ENCODE measurements around the gene LCN12. TPM values are rescaled to one million over a fixed set of nuclear protein-coding genes. Genes with fewer than 3 reads are reported as not detected.
A peak's percentile ranks its signal among the peaks of the same experiment; 100 is the strongest.

The LCN12 gene
- total RNA-seq, 3 donors from 2014 or later, result 1.8 to 5.6 TPM; not detected in 1

DNA sequence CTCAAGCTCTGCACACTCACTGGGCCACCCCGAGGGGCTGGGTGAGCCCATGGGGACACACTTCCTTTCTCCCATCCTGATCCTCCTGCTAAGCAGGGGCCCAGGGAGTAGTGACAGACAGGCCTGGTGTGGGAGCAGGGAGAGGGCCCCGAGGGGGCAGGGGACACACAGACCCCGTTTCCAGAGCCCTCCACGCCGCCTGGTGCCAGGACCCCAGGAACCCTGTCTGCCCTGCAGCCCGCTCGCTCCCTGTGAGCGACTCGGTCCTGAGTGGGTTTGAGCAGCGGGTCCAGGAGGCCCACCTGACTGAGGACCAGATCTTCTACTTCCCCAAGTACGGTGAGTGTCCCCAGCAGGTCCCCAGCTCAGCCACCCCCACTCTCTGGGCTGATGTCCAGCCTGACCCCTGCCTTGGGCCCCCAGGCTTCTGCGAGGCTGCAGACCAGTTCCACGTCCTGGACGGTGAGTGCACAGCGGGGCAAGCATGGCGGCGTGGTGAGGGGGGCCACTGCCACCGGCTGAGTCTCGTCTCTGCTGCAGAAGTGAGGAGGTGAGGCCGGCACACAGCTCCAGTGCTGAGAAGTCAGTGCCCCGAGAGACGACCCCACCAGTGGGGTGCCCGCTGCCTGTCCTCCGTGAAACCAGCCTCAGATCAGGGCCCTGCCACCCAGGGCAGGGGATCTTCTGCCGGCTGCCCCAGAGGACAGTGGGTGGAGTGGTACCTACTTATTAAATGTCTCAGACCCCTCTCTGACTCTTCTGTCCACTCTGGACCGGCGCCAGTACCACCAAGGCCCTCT lies 5.6 kb upstream of the LCN12 start:
- Histone ChIP-seq H3K9me3 (no peaks in the 10 kb centered on the region), H3K36me3 (peaks cover 6% of the 10 kb centered on the region), H3K27ac (no peak overlapping the region), H3K4me3 (no peak overlapping the region), H3K4me1 (peaks cover 8 to 17% of the 10 kb centered on the region in 2 donors), H3K27me3 (no peaks in the 10 kb centered on the region)
- TF ChIP-seq POLR2A (IDR thresholded peaks at IDR 0.05) (no peak), POLR2AphosphoS5 (IDR thresholded peaks at IDR 0.05) (no peak)
- TF ChIP-seq, protein P1, sequence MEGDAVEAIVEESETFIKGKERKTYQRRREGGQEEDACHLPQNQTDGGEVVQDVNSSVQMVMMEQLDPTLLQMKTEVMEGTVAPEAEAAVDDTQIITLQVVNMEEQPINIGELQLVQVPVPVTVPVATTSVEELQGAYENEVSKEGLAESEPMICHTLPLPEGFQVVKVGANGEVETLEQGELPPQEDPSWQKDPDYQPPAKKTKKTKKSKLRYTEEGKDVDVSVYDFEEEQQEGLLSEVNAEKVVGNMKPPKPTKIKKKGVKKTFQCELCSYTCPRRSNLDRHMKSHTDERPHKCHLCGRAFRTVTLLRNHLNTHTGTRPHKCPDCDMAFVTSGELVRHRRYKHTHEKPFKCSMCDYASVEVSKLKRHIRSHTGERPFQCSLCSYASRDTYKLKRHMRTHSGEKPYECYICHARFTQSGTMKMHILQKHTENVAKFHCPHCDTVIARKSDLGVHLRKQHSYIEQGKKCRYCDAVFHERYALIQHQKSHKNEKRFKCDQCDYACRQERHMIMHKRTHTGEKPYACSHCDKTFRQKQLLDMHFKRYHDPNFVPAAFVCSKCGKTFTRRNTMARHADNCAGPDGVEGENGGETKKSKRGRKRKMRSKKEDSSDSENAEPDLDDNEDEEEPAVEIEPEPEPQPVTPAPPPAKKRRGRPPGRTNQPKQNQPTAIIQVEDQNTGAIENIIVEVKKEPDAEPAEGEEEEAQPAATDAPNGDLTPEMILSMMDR (IDR thresholded peaks at IDR 0.05), result no peak
- intact Hi-C loops (cut with DNase I; ENCODE audit: low total_unique reads), result no loop called here
- DNase-seq (ENCODE audit: low spot score in 2 of 2), result no peak

DNA sequence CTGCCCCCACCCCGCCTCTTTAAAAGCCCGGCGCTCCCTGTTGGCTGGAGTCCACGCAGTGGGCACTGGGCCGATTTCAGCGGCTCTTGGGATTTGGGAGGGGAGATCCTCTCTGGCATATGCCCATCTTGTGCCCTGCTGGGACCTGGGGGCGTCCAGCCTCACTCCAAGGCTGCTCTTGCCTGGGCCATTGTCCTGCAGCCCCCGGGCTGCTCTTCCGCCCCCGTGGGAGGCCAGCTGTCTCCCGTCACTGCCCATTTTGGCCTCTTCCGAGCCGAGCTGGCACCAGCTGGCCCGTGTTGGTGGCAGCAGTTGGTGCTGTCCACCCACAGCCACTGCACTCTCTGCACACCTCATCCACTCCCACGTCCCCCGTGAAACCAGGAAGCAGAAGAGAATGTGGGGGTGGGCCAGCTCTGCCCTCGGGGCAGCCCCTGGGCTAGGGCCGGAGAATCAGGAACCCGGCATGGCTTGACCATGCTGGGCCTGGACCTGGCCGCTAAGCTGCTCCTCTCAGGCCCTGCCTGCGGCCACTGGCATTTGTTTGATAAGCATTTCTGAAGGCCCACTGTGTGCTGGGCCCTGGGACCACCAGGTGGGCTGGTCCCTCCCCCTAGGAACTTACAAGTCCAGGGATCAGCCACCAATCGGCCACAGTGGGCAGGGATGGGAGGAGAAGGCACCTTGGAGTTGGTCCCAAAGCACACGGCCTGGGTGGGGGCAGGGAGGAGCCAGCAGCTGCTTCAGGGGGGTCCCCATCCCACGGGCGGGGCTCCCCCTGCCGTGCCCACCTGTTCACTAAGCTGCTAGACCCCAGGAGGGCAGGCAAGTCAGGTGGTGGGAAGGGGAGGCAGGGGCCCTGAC lies 4.8 kb upstream of the LCN12 start:
- Histone ChIP-seq H3K4me3 (no peak overlapping the region), H3K27me3 (no peaks in the 10 kb centered on the region), H3K36me3 (no peaks in the 10 kb centered on the region), H3K9me3 (no peaks in the 10 kb centered on the region), H3K27ac (no peak overlapping the region), H3K4me1 (peaks cover 8 to 17% of the 10 kb centered on the region in 2 donors)
- intact Hi-C loops (cut with DNase I; ENCODE audit: low total_unique reads), result no loop called here
- TF ChIP-seq, protein P1 (IDR thresholded peaks at IDR 0.05), result no peak
- no peak for DNase-seq (ENCODE audit: low spot score in 2 of 2)

DNA sequence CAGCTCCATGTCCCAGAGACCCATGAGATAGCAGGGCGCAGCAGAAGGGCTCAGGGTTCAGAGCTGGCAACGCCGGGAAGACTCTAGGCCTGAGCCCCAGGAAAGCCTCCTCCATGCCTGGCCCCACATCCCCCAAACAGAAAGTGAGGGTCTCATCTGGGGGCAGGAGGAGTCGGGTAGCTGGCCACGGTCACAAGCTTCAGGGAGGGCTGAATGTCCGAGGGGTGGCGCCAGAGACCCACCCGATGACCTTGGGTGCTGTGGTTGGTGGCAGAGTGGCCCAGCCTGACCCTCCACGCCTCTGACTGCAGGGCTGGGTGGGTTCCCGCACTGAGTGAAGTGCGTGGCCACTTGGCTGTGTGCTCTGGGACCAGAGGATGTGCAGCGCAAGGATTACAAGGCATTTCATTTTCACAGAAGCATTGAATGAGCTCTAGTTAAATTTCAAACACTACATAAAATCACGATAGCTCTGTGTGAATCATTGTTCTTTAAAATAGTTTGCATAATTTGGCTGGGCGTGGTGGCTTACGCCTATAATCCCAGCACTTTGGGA lies 4.0 kb upstream of the LCN12 start:
- Histone ChIP-seq H3K27ac (no peak overlapping the region), H3K4me1 (peaks cover 7 to 14% of the 10 kb centered on the region in 2 donors), H3K27me3 (no peaks in the 10 kb centered on the region), H3K4me3 (no peak overlapping the region), H3K9me3 (no peaks in the 10 kb centered on the region), H3K36me3 (no peaks in the 10 kb centered on the region)
- no peak for DNase-seq (ENCODE audit: low spot score in 2 of 2)
- intact Hi-C loops (cut with DNase I; ENCODE audit: low total_unique reads), result no loop called here
- TF ChIP-seq POLR2A (IDR thresholded peaks at IDR 0.05) (no peak), POLR2AphosphoS5 (IDR thresholded peaks at IDR 0.05) (no peak)
- TF ChIP-seq, protein P1 (IDR thresholded peaks at IDR 0.05), result peak in 1 of 3 donors; percentile 21

DNA sequence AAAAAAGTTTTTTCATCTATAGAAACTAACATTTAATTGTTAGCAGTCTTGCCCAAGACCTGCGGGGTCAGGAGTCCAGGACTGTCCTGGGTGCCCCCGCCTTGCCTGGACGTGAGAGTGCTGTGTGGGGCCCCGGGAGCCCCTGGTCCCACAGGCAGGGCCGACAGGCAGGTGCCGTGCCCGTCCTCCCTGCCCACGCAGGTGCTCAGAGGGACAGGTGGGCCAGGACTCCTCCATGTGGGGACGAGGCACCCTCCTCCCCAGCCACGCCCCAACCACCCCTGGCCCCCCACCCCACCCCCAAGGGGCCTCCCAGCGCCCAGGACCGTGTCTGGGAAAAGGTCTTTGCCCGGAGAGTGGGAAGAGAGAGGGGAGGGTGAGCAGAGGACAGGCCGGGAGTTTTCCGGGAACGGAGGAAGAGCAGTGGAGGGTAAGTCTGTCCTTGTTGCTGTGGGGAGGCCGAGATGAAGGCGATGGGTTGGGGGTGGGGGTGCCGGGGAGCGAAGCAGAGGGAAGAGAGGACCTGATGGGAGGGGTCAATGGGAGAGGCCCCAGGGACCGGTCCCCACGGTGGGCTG lies 2.7 kb upstream of the LCN12 start:
- intact Hi-C loops (cut with DNase I; ENCODE audit: low total_unique reads), result no loop called here
- H3K27ac ChIP-seq, result peak overlapping the region; percentile 86 to 88
- H3K27me3 ChIP-seq, result no peaks in the 10 kb centered on the region
- no peaks in the 10 kb centered on the region for H3K36me3 ChIP-seq
- DNase-seq (ENCODE audit: low spot score in 2 of 2), result no peak
- H3K9me3 ChIP-seq, result no peaks in the 10 kb centered on the region
- peaks cover 0 to 7% of the 10 kb centered on the region in 2 donors for H3K4me1 ChIP-seq
- TF ChIP-seq POLR2A (IDR thresholded peaks at IDR 0.05) (no peak), POLR2AphosphoS5 (IDR thresholded peaks at IDR 0.05) (no peak)
- TF ChIP-seq, protein P1 (IDR thresholded peaks at IDR 0.05), result no peak
- peak overlapping the region; percentile 60 to 77 (median 70) for H3K4me3 ChIP-seq
